Tibial nerve (tissue), 4 donors: ENCODE results near the gene RGS3.

ENCODE experiments used
- EP300 ChIP-seq, 2 donors: sonication (generic); formaldehyde crosslinking; IDR thresholded peaks; one replicate each; pipeline ENCODE4 v1.6.1; 2017; ENCODE audit warnings: antibody characterized with exemption in 2 of 2, mild to moderate bottlenecking in 1 of 2
- POLR2A ChIP-seq, 2 donors: fragments of 450-650 bp; IDR thresholded peaks; one replicate each; pipeline ENCODE4 v1.6.1; 2017; ENCODE audit warnings: antibody characterized with exemption in 2 of 2, mild to moderate bottlenecking in 2 of 2, moderate library complexity in 2 of 2
- TF ChIP-seq, protein P1 (sequence below), 5 experiments: fragments of 200-600 bp in 3 of 5; fragments of 450-650 bp in 2 of 5; sonication (generic) in 3 of 5; IDR thresholded peaks; one replicate each; pipeline ENCODE4 v1.5.1; 2016 to 2019; ENCODE audit warnings: antibody characterized with exemption in 5 of 5, mild to moderate bottlenecking in 3 of 5, moderate library complexity in 2 of 5

DNA sequence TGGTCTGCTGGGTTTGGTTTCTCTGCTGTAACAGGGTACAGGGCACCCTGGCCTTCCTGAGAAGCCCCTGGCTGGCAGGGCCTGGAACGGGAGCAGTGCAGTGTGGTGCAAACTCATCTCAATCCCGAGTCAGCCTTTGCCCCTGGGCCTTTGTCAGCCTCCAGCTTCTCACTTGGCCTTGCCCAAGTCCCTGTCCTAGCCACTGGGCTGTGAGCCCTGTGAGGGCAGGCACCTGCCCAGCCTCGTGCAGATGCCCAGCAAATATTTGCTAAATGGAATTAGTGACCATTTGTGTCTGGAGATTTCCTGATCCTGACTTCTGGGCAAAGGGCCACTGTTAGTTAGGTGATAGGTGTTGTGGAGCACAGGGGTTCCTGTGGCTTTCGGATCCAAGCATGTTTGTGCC is 13.0 kb downstream of the RGS3 start:
- TF ChIP-seq, protein P1, sequence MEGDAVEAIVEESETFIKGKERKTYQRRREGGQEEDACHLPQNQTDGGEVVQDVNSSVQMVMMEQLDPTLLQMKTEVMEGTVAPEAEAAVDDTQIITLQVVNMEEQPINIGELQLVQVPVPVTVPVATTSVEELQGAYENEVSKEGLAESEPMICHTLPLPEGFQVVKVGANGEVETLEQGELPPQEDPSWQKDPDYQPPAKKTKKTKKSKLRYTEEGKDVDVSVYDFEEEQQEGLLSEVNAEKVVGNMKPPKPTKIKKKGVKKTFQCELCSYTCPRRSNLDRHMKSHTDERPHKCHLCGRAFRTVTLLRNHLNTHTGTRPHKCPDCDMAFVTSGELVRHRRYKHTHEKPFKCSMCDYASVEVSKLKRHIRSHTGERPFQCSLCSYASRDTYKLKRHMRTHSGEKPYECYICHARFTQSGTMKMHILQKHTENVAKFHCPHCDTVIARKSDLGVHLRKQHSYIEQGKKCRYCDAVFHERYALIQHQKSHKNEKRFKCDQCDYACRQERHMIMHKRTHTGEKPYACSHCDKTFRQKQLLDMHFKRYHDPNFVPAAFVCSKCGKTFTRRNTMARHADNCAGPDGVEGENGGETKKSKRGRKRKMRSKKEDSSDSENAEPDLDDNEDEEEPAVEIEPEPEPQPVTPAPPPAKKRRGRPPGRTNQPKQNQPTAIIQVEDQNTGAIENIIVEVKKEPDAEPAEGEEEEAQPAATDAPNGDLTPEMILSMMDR (IDR thresholded peaks at IDR 0.05), result no peak
- no peak for TF ChIP-seq EP300 (IDR thresholded peaks at IDR 0.05)
- no peak for TF ChIP-seq POLR2A (IDR thresholded peaks at IDR 0.05)
